GM23248 (cell line): ENCODE results near the gene ACAN. TPM values are rescaled to one million over a fixed set of nuclear protein-coding genes. Genes with fewer than 3 reads are reported as not detected.

ENCODE experiments used
- DNase-seq: peaks from one replicate; pipeline ENCODE4 v3.0.0-alpha.2; 2015
- H2AFZ ChIP-seq: fragments of 200-600 bp; sonication (generic); 2 replicates; pipeline ENCODE4 v1.6.1; 2016; ENCODE audit warnings: antibody characterized with exemption
- H3F3A ChIP-seq: fragments of 200-600 bp; sonication (generic); 2 replicates; pipeline ENCODE4 v1.6.1; 2016; ENCODE audit warnings: mild to moderate bottlenecking, antibody characterized with exemption, mixed run types; ENCODE audit not compliant: insufficient read depth
- H3K27ac ChIP-seq: fragments of 200-600 bp; sonication (generic); 2 replicates; pipeline ENCODE4 v1.5.1; 2016; ENCODE audit warnings: mild to moderate bottlenecking
- H3K27me3 ChIP-seq: fragments of 200-600 bp; sonication (generic); replicated peaks from 2 replicates; pipeline ENCODE4 v1.6.1; 2016; ENCODE audit warnings: mild to moderate bottlenecking; ENCODE audit not compliant: insufficient read depth
- H3K36me3 ChIP-seq: fragments of 200-600 bp; sonication (generic); 2 replicates; pipeline ENCODE4 v1.6.1; 2016; ENCODE audit warnings: low read depth, mild to moderate bottlenecking
- H3K4me1 ChIP-seq: fragments of 200-600 bp; sonication (generic); 2 replicates; pipeline ENCODE4 v1.6.1; 2016; ENCODE audit warnings: mild to moderate bottlenecking; ENCODE audit not compliant: insufficient read depth
- H3K4me2 ChIP-seq: fragments of 200-600 bp; sonication (generic); one replicate; pipeline ENCODE4 v1.6.1; 2016; ENCODE audit warnings: mild to moderate bottlenecking; ENCODE audit not compliant: unreplicated experiment
- H3K4me3 ChIP-seq: fragments of 200-600 bp; sonication (generic); 2 replicates; pipeline ENCODE4 v1.5.1; 2016; ENCODE audit warnings: mild to moderate bottlenecking
- H3K79me2 ChIP-seq: fragments of 200-600 bp; sonication (generic); 2 replicates; pipeline ENCODE4 v1.6.1; 2016; ENCODE audit warnings: mild to moderate bottlenecking; ENCODE audit not compliant: insufficient read depth
- H3K9ac ChIP-seq: fragments of 200-600 bp; sonication (generic); 2 replicates; pipeline ENCODE4 v1.6.1; 2016; ENCODE audit warnings: mild to moderate bottlenecking
- H3K9me2 ChIP-seq: fragments of 200-600 bp; sonication (generic); 2 replicates; pipeline ENCODE4 v1.6.1; 2016; ENCODE audit warnings: mixed run types, mild to moderate bottlenecking, moderate library complexity; ENCODE audit not compliant: insufficient read depth
- H3K9me3 ChIP-seq: fragments of 200-600 bp; sonication (generic); one replicate; pipeline ENCODE4 v1.6.1; 2017; ENCODE audit warnings: low read depth
- H4K20me1 ChIP-seq: fragments of 200-600 bp; sonication (generic); 2 replicates; pipeline ENCODE4 v1.6.0; 2016; ENCODE audit not compliant: insufficient read depth
- EZH2 ChIP-seq: fragments of 200-600 bp; sonication (generic); IDR thresholded peaks from 2 replicates; pipeline ENCODE4 v1.6.1; 2018; ENCODE audit warnings: antibody characterized with exemption, mild to moderate bottlenecking; ENCODE audit not compliant: insufficient read depth, poor library complexity, severe bottlenecking
- EZH2phosphoT487 ChIP-seq: fragments of 200-600 bp; sonication (generic); IDR thresholded peaks from 2 replicates; pipeline ENCODE4 v1.6.1; 2018; ENCODE audit warnings: antibody characterized with exemption, moderate library complexity, mild to moderate bottlenecking, low read depth; ENCODE audit not compliant: insufficient read depth
- WGBS, 2 experiments: methylation state at CpG; one replicate each; pipeline ENCODE4 v1.1.6; 2015 to 2017; ENCODE audit warnings: low lambda C conversion rate in 2 of 2, low coverage in 1 of 2; ENCODE audit errors: missing lambda C conversion rate in 2 of 2; 5-methylcytosine and 5-hydroxymethylcytosine counted together
- in situ Hi-C: fragments of 300-500 bp; cut with MboI; formaldehyde crosslinking; loops from 2 replicates; pipeline ENCODE4 v1.15.0; 2020
- polyA plus RNA-seq: library from polyadenylated mRNA; unstranded; fragments of >200 nt; fragmentation: Nextera tagmentation; extraction: Ambion mirVana; gene quantifications from 2 replicates; pipeline ENCODE4 v1.2.1, GENCODE V29; 2016
- total RNA-seq: library from RNA; depleted of rRNA; stranded (reverse); fragments of >200 nt; shearing (Covaris generic); gene quantifications from 2 replicates; pipeline ENCODE4 v1.2.3, GENCODE V29; 2014

The ACAN gene
- total and polyA plus RNA-seq, 2 experiments from 2014 or later = not detected

DNA sequence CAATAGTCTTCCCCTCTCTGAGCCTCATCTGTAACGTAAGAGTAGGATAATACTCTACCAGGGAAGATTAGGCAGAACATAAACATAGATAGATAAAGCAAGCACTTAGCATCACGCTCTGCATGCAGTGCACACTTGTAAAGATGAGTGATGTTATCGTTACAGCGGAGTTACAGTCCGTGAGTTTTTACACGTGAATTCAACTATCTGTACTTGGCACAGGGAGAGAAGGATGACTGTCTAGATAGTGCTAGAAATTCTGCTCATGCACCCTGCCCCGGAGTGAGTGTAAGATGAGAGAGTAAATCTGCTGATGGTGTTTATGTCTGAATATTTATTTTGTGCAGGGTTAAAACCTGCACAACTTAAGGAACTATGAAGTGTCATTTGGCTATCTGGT lies 56.3 kb downstream of the ACAN start:
- H3K27ac ChIP-seq = no peak overlapping the region
- no peaks in the 10 kb centered on the region for H3K36me3 ChIP-seq
- no peaks in the 10 kb centered on the region for H4K20me1 ChIP-seq
- H3K9me2 ChIP-seq = no peaks in the 10 kb centered on the region
- no peak overlapping the region for H3K9ac ChIP-seq
- H3K4me3 ChIP-seq = no peak overlapping the region
- no peak for DNase-seq
- H3K79me2 ChIP-seq = no peaks in the 10 kb centered on the region
- H3F3A ChIP-seq = no peaks in the 10 kb centered on the region
- H2AFZ ChIP-seq = no peak overlapping the region
- H3K27me3 ChIP-seq = peaks cover 40% of the 10 kb centered on the region
- TF ChIP-seq EZH2 (no peak), EZH2phosphoT487 (no peak)
- no peak overlapping the region for H3K4me2 ChIP-seq
- H3K9me3 ChIP-seq = no peaks in the 10 kb centered on the region
- H3K4me1 ChIP-seq = no peaks in the 10 kb centered on the region
- WGBS, 2 experiments = 30 to 40% methylated on average over 7 of the region's 7 CpGs
- in situ Hi-C loops = no loop called here

DNA sequence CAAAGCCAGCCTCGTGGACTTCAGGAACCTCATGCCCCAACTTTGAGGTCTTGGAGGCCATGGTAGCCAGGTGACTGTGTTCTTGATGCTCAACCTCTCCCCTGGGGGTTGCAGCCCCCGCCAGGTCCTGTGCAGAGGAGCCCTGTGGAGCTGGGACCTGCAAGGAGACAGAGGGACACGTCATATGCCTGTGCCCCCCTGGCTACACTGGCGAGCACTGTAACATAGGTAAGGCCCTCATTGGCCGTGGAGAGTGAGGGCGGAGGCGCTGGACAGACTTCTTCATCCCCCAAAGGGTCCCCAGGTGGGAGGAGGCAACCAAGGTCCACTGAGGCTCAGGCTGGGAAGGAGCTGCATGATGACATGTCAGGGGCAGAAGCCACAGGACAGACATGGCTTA lies 57.0 kb downstream of the ACAN start:
- H3K27me3 ChIP-seq = peaks cover 38% of the 10 kb centered on the region
- no peaks in the 10 kb centered on the region for H3K9me3 ChIP-seq
- no peak overlapping the region for H3K4me2 ChIP-seq
- 37 to 46% methylated on average over 7 of the region's 7 CpGs for WGBS, 2 experiments
- H3K4me3 ChIP-seq = no peak overlapping the region
- no peak overlapping the region for H3K9ac ChIP-seq
- no peak for DNase-seq
- no peaks in the 10 kb centered on the region for H3K4me1 ChIP-seq
- no peaks in the 10 kb centered on the region for H3F3A ChIP-seq
- no peak overlapping the region for H2AFZ ChIP-seq
- in situ Hi-C loops = no loop called here
- TF ChIP-seq EZH2 (no peak), EZH2phosphoT487 (no peak)
- H3K9me2 ChIP-seq = no peaks in the 10 kb centered on the region
- H3K79me2 ChIP-seq = no peaks in the 10 kb centered on the region
- H3K36me3 ChIP-seq = no peaks in the 10 kb centered on the region
- no peak overlapping the region for H3K27ac ChIP-seq
- no peaks in the 10 kb centered on the region for H4K20me1 ChIP-seq

DNA sequence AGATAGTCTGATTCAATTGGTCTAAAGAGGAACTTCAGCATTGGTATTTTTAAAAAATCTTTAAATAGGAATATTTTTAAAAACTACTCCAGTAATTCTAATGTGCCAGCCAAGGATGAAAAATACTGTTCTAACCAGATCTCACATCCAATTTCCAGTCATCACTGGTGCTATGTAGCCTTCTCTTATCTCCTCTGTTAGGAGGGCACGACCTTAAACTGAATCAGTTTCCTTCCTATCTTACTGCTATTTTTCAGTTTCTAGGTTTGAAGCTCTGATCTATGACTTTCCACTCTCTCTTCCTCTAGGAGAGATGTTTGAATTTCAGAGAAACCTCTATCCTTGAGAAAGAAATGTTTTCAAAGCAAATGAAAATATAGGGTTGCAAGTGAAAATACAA lies 60.2 kb downstream of the ACAN start:
- Histone ChIP-seq H3K79me2 (no peaks in the 10 kb centered on the region), H3K27me3 (peaks cover 31% of the 10 kb centered on the region), H4K20me1 (no peaks in the 10 kb centered on the region), H3K9me3 (no peaks in the 10 kb centered on the region), H3K9ac (no peak overlapping the region), H3K36me3 (no peaks in the 10 kb centered on the region), H3K4me1 (no peaks in the 10 kb centered on the region), H3K4me3 (no peak overlapping the region), H3K4me2 (no peak overlapping the region), H3K27ac (no peak overlapping the region), H3F3A (no peaks in the 10 kb centered on the region), H3K9me2 (no peaks in the 10 kb centered on the region), H2AFZ (no peak overlapping the region)
- 6 to 9% methylated on average over 1 of the region's 1 CpG for WGBS, 2 experiments
- no peak for TF ChIP-seq EZH2phosphoT487
- no peak for TF ChIP-seq EZH2
- no peak for DNase-seq
- in situ Hi-C loops = no loop called here

DNA sequence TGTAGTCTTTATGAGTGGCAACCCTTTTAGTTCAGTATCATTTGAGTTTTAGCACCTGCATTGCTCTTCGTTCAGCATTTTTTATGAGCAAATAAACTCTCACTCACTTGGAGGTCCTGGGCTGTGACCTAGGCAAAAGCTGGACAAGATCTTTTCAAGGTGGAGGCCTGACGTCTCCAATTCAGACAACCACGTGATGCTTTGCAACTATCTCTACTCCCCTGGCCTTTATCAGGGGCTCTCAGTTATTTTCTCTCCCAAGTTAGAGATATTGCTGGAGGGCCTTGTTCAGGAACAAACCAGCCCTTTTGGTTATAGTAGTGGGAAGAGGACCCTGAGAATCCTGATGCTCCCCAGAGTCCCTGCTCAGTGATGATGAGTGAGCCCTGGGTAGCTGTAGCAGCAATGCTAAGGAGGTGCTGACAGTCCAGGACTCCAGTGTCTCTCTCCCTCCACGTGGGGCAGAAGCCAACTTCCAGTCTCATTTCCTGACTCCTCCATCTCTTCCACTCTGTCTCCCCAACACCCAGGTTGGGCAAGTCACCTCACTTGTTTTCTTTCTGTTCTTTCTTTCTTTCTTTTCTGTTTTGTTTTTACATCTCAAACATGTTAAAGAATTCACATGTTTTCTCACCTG lies 61.7 kb downstream of the ACAN start:
- Histone ChIP-seq H3K79me2 (no peaks in the 10 kb centered on the region), H3K27ac (no peak overlapping the region), H3K9me2 (no peaks in the 10 kb centered on the region), H3K4me2 (no peak overlapping the region), H3K4me3 (no peak overlapping the region), H3K27me3 (peaks cover 22% of the 10 kb centered on the region), H4K20me1 (no peaks in the 10 kb centered on the region), H3F3A (no peaks in the 10 kb centered on the region), H3K36me3 (no peaks in the 10 kb centered on the region), H3K9ac (no peak overlapping the region), H3K9me3 (no peaks in the 10 kb centered on the region), H3K4me1 (no peaks in the 10 kb centered on the region), H2AFZ (no peak overlapping the region)
- in situ Hi-C loops = no loop called here
- 27 to 28% methylated on average over 4 of the region's 4 CpGs for WGBS, 2 experiments
- TF ChIP-seq EZH2phosphoT487 (no peak), EZH2 (no peak)
- DNase-seq = no peak
